MG63 (cell line): ENCODE measurements around the gene CLMP. TPM values are rescaled to one million over a fixed set of nuclear protein-coding genes. Genes with fewer than 3 reads are reported as not detected.

Experiments used
- DNase-seq: peaks from one replicate; pipeline ENCODE4 v3.0.0-alpha.2; 2020
- H3K27me3 ChIP-seq: fragments of 250-450 bp; sonication (Bioruptor Pico); 2 replicates; pipeline ENCODE4 v1.5.1; 2020; ENCODE audit warnings: mild to moderate bottlenecking, moderate library complexity
- H3K36me3 ChIP-seq: fragments of 250-450 bp; sonication (Bioruptor Pico); 2 replicates; pipeline ENCODE4 v1.5.1; 2020; ENCODE audit warnings: mild to moderate bottlenecking, moderate library complexity
- H3K4me3 ChIP-seq: fragments of 250-450 bp; sonication (Bioruptor Pico); 2 replicates; pipeline ENCODE4 v1.5.1; 2020; ENCODE audit warnings: mild to moderate bottlenecking, moderate library complexity
- H3K9me3 ChIP-seq: fragments of 250-450 bp; sonication (Bioruptor Pico); 2 replicates; pipeline ENCODE4 v1.5.1; 2020; ENCODE audit warnings: mild to moderate bottlenecking, moderate library complexity
- total RNA-seq: library from RNA; depleted of rRNA; stranded (reverse); fragments of >200 nt; shearing (Covaris generic); gene quantifications from 2 replicates; pipeline ENCODE4 v1.2.3, GENCODE V29; 2014; ENCODE audit warnings: low replicate concordance; rRNA removed

Gene CLMP, protein sequence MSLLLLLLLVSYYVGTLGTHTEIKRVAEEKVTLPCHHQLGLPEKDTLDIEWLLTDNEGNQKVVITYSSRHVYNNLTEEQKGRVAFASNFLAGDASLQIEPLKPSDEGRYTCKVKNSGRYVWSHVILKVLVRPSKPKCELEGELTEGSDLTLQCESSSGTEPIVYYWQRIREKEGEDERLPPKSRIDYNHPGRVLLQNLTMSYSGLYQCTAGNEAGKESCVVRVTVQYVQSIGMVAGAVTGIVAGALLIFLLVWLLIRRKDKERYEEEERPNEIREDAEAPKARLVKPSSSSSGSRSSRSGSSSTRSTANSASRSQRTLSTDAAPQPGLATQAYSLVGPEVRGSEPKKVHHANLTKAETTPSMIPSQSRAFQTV
- 78.3 and 109 TPM in 2 replicates for total RNA-seq

DNA sequence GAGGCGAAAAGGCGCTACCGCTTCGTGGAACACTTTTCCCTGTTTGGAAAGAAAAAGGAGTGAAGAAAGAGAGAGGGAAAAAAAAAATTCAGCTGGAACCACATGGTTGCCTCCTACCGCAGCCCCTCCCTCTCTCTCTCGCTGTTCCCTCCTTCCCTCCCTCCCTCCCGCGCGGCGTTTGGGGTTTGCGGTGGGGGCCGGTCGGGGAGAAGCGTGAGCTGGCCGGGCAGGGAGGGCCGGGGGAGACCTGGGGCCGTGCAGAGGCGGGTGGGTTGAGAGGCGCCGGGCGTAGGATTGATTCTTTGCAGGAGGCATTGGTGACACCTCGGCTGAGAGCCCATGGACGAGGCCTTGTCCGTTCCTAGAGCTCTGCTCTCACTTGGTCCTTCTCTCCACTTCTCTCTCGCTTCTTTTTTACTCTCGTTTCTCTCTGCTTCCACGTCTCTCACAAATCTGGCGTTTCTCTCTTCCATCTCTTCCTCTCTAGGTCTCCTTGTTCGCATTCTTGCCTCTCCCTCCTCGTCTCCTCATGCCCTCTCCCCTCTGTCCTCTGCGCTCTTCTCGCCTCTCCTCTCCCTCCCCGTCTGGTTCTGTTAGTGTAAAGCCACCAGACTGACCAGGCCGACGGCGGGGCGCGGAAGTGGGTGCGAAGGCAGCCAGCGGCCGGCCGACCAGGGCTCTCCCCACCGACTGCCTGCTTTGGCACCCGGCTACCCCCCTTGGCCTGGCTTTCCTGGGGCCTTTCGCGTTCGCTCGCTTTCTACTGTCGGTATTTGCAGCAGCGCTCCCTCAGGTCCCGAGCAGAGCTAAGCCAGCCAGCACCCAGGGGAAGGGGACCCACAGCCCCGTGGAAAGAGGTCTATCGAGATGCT, at the start of gene CLMP:
TSS of gene CLMP (minus strand) at position 61 of the 872 bp plus-strand sequence. CDS start 308 bp downstream, outside the sequence.
- Histone ChIP-seq H3K27me3 (no peaks in the 10 kb centered on the region), H3K9me3 (no peaks in the 10 kb centered on the region), H3K36me3 (peaks cover 41% of the 10 kb centered on the region), H3K4me3 (peak within 1 kb of the TSS; percentile 90)
- peak; percentile 90 for DNase-seq

DNA sequence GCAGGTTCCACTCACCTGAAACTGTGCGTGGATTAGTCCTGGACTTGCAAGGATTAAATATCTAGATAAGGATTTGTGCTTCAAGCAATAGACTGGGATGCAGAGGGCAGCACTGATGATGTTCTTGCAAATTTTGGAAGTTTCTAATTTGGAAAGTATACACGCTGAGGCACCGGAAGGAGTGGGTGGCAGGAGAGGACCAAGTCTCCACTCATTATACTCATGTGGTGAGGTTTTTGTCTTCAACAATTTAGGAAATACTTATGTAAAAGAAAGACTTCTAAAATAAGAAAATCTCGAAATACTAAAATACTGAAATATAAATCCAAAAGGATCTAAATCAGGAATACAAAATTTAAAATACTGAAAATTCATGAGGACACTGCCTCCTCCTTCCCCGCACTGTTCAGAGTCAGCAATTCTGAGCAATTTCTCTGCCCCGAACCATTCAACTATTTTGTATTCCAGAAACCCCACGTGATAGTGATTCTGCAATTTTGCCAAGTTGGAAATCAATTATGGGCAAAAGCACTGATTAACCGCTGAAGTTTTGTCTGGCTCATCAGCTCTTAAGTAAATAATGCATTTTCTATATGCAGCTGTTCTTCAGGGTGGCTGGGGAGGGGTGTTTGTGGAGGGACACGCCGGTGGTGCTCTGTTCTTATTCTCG, 47.0 kb upstream of the CLMP start:
- Histone ChIP-seq H3K4me3 (no peak overlapping the region), H3K36me3 (no peaks in the 10 kb centered on the region), H3K9me3 (no peaks in the 10 kb centered on the region), H3K27me3 (no peaks in the 10 kb centered on the region)
- DNase-seq = no peak

DNA sequence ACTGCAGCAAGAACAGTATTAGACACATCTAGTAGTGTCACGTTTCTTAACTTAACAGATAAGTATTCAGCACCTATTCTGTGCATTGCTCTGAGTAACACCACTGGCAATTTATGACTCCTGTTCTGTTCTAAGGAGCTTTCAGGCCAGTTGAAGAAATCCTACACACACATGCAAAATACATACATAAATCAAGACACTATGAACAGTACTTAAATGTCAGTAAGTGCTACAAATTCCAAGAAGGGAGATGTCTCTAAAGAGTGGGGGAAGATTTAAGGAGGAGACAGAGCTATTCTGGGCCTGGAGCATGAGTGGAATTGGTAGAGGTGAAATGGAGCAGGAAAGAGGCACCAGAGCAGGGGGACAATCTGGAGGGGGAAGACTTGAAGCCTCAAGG, 46.2 kb upstream of the CLMP start:
- Histone ChIP-seq H3K9me3 (no peaks in the 10 kb centered on the region), H3K4me3 (no peak overlapping the region), H3K36me3 (no peaks in the 10 kb centered on the region), H3K27me3 (no peaks in the 10 kb centered on the region)
- no peak for DNase-seq

DNA sequence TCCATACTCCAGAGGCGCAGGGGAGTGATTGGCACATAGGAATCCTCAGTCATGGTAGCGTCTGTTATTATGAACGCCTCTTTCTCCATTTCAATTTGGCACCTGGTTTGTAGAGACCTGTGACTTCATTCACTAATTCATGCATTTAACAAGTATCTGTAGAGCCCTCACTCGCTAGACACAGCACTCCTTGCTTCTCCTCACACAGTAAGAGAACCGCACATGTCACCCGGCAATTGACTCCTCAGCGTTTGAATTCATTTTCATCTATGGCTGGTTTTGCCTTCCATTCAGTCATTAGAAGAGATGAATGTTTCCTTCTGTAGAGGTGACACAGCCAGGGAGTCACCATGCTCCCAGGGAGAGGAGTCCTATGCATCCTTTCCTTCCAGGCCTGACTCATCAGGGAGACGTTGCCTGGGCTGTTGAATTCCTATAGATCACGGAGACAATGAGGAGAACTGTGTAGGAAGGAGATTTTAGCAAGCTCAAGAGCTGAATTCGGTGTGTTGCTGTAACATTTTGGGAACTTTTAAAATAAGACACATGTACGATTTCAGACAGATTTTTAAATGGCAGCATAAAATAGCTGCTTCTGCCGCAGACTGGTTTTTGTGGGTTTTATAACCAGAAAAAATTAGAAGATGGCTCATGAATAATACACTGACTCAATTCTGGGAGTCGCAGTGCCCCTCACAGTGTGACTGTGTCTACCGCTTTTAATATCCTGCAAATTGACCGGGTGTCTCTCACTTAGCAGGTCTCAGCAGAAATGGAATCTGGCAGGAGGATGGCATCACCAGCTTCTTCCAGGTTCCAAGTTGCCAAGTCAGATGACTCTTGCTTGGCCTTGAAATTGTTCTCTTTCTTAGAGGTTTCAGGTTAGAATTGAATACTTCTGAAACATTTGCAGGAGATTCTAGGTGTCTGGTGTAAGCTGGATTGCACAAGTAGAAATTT, 44.4 kb upstream of the CLMP start:
- H3K36me3 ChIP-seq = no peaks in the 10 kb centered on the region
- DNase-seq = peak; percentile 46

DNA sequence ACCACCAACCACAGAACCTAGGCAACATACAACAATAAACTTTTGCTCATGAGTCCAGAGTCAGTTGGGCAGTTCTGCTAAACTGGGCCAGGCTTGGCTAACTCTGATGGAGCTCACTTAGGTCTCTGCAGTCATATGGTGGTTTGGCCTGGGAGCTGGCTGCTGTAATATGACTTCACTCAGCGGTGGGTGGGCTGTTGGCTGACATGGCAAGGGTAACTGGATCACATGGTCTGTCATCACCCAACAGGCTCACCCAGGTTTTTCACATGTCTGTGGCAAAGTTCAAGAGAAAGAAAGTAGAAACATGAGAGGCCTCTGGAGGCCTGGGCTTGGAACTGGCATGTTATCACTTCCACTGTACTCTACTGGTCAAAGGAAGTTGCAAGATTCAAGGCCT, 43.2 kb upstream of the CLMP start:
- H3K9me3 ChIP-seq = no peaks in the 10 kb centered on the region
- H3K36me3 ChIP-seq = no peaks in the 10 kb centered on the region
- H3K27me3 ChIP-seq = no peaks in the 10 kb centered on the region
- DNase-seq = peak; percentile 65
- no peak overlapping the region for H3K4me3 ChIP-seq

More for the DNA sequence above, 44.4 kb upstream of the CLMP start:
- no peaks in the 10 kb centered on the region for H3K9me3 ChIP-seq
- H3K4me3 ChIP-seq = no peak overlapping the region
- no peaks in the 10 kb centered on the region for H3K27me3 ChIP-seq

DNA sequence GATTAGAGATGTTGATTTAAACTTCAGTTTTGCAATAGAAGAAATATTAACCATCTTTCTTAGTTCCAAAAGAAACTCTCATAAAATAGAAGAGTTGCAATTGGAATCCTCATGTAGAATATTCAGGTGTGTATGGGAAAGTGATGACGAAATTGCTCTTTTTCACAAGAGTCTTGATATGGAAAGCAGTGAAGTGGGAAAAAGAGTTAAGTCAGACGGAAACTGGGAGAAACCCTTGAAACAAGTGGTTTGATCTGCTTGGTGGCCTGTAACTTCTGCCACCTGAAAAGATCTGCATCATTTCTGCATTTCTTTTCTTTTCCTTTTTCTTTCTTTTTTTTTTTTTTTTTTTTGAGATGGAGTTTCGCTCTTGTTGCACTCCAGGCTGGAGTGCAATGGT, 41.8 kb upstream of the CLMP start:
- no peaks in the 10 kb centered on the region for H3K9me3 ChIP-seq
- no peaks in the 10 kb centered on the region for H3K27me3 ChIP-seq
- no peaks in the 10 kb centered on the region for H3K36me3 ChIP-seq
- DNase-seq = no peak
- no peak overlapping the region for H3K4me3 ChIP-seq

DNA sequence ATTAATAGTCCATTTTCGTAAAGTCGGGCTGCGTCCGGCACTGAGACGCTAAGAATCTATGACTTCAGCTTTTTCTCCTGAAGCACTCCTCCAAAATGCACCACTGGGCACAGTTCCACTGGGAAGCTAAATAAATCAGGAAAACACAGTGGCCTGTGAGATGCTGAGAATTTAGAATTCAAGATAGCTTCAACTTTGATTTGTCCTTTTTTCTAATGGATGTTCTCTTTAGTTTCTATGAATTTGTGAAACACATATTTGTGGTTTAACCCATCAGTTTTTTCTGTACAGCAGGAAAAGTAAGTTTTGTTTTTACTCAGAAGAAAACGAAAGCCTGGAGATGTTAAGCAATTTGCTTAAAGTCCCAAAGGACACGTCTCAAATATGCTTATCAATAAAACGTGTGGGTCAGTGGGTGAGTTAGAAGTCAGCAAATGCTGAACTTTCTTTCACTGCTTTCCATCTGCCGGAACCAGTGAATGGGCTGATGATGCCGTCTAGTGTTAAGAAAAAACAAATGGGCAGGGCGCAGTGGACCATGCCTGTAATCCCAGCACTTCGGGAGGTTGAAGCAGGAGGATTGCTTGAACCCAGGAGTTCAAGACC, 40.7 kb upstream of the CLMP start:
- no peak for DNase-seq
- H3K27me3 ChIP-seq = no peaks in the 10 kb centered on the region
- H3K4me3 ChIP-seq = no peak overlapping the region
- H3K9me3 ChIP-seq = no peaks in the 10 kb centered on the region
- H3K36me3 ChIP-seq = no peaks in the 10 kb centered on the region

DNA sequence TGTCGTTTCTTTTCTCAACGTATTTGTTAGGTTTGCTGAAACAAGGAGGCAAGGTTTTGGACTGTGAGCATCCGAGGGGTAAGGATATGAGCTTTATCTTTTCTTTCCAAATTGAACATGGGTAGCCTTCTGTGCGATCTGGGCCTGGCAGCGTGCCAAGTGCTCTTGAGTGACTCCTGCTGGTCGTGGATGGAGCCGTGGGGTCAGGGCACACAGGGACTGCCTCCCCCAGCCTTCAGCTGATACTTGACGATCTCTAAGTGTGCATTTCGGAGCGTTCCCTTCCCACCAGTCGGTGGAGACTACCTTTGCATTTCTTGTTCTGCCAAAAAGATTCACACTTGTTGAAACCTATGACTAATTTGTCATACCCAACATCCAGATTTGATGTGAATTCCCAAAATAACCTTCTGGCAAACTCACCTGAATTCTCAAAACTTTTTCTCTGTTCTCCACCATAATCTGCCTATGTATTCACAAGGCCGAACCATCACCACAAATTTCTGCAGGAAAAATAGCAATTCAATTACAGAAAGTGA, 40.1 kb upstream of the CLMP start:
- H3K36me3 ChIP-seq = no peaks in the 10 kb centered on the region
- H3K27me3 ChIP-seq = no peaks in the 10 kb centered on the region
- DNase-seq = peak; percentile 26

DNA sequence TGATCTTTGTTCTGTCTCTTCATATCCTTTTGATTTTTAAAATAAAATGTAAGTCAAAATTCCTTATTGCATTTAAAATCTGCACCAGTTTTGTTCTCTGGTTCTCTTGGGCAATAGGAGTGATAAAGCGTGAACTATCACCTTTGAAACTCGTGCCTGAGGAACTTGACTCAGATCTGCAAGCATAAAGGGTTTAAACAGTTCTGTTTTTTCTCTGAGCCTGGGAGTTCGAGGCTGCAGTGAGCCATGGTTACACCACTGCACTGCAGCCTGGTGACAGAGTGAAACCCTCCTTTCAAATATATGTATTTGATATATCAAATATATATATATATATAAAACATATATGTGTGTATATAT, 38.9 kb upstream of the CLMP start:
- no peaks in the 10 kb centered on the region for H3K27me3 ChIP-seq
- H3K36me3 ChIP-seq = no peaks in the 10 kb centered on the region
- DNase-seq = no peak
- H3K9me3 ChIP-seq = no peaks in the 10 kb centered on the region
- no peak overlapping the region for H3K4me3 ChIP-seq

More for the DNA sequence above, 40.1 kb upstream of the CLMP start:
- no peak overlapping the region for H3K4me3 ChIP-seq
- no peaks in the 10 kb centered on the region for H3K9me3 ChIP-seq

DNA sequence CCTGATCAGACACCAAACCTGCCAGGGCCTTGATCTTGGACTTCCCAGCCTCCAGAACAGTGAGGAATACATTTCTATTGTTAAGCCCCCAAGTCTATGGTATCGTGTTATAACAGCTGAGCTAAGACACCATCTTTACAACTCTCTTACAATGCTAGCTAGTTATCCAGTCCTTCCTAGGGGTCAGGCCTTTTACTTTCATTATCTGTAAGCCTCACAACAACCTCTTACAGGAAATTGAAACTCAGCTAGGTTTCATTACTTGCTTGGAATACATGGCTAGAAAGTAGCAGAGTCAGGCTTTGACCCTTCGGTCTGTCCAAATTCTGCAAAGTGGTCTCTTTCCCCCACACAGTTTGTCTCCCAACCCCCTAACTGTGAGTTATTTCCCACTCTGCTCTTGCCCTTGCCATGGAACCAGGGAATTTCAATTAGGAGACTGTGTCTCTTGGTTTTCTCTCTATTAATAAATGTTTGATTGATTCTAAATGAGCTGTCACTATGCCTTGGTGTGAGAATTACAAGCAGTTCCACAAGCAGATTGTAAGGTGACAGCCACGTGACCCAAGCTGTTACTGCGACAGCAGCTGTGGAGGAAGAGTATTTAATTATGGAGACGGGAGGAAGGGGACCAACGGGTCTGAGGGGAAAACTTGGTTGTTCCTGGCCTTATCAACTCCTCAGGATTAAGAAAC, 38.4 kb upstream of the CLMP start:
- Histone ChIP-seq H3K27me3 (no peaks in the 10 kb centered on the region), H3K36me3 (no peaks in the 10 kb centered on the region), H3K9me3 (no peaks in the 10 kb centered on the region), H3K4me3 (no peak overlapping the region)
- DNase-seq = no peak

DNA sequence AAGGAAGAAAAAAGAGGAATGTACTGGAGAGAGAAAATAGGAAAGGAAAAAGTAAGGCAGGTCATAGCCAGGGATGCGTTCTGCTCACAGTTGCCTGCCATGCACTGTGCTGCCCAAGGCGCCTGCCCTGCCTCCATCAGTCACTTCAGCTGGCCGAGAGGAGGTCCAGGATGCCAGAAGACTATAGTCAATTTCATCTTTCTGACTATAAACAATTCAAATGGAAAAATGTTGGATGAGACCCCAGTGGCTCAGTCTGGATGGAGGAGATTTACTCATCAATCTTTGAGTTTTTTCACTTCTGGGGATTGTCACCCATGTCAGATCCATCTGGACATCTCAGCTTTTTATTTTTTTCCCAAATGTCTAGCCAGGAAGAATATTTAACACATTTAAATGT, 36.7 kb upstream of the CLMP start:
- Histone ChIP-seq H3K4me3 (no peak overlapping the region), H3K27me3 (no peaks in the 10 kb centered on the region), H3K36me3 (no peaks in the 10 kb centered on the region), H3K9me3 (no peaks in the 10 kb centered on the region)
- peak; percentile 30 for DNase-seq

DNA sequence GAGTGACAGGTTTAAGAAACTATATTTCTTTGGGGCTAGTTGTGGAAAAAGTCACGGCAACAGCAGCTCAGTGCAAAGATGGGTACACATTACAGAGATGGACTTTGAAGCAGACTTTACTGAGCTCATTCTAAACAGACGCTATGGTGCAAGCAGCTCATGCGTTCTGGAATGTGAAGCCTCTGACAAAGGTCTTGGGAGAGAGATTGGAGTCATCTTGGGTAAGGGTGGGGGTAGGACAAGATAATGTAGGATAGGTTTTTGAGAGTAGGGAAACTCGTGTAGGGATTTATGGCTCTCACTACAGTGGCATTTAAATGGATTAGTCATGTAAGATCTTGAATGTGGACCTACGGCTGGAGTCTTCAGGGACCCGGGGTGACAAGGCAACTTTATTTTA, 36.2 kb upstream of the CLMP start:
- Histone ChIP-seq H3K36me3 (no peaks in the 10 kb centered on the region), H3K4me3 (no peak overlapping the region), H3K27me3 (no peaks in the 10 kb centered on the region), H3K9me3 (no peaks in the 10 kb centered on the region)
- DNase-seq = no peak

DNA sequence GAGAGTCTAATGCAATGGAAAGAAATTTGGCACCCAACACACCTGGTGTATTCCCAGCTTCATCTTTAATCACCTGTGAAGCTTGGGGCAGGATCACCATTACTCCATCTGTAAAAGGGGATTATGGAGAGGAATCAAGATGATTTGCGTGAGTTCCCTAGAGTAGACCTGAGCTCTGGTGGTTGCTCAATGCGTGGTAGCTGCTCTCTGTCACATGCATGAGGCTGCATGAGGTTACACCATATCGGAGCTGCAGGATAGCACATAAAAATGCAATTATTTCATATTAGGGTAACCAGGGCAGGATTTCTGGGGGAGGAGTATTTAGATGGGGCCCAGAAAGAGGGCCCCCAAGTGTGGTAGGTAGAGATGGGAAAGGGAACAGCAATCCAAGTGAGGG, 35.3 kb upstream of the CLMP start:
- Histone ChIP-seq H3K9me3 (no peaks in the 10 kb centered on the region), H3K36me3 (no peaks in the 10 kb centered on the region), H3K4me3 (no peak overlapping the region), H3K27me3 (no peaks in the 10 kb centered on the region)
- no peak for DNase-seq

DNA sequence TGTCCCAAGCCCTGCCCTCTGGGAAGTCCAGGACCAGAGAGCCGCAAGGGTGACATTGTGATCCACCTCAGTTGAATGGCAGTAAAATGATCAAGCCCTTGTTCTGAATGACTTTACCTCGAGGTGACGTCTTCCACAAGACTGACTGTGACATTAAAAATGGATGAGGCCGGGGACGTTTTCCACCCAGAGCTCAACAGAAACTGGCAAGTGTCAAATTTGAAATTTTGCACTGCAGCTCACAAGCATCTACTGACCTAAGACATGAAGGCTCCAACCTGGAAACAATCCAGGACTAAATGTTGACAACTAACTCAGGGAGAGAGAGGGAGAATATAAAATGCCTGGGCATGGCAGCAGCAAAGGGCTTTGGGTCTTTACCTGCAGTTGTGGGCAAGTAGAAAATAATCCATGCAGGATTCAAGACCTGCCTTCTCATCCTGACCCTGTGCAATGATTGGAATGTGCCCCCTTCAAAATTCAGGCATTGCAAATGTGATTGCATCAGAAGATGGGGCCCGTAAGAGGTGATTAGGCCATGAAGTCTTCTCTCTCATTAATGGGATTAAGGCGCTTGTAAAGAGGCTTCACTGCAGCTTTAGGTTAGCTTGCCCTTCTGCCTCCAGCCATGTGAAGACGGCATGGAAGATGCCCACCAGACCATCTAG, 33.6 kb upstream of the CLMP start:
- Histone ChIP-seq H3K27me3 (no peaks in the 10 kb centered on the region), H3K36me3 (no peaks in the 10 kb centered on the region), H3K4me3 (no peak overlapping the region), H3K9me3 (no peaks in the 10 kb centered on the region)
- DNase-seq = no peak
